Fibroblast of mammary gland (primary cell): ENCODE results near the gene MARCHF9.
A peak's percentile ranks its signal among the peaks of the same experiment; 100 is the strongest.

Experiments
- DNase-seq: peaks from one replicate; pipeline ENCODE4 v3.0.0-alpha.2; 2010; ENCODE audit warnings: low read depth
- H3K4me3 ChIP-seq: 2 replicates; pipeline ENCODE4 v1.5.1; 2011; ENCODE audit warnings: low read depth, mild to moderate bottlenecking, low read length, moderate library complexity; ENCODE audit not compliant: control insufficient read depth
- CTCF ChIP-seq: conservative IDR thresholded peaks from 2 replicates; pipeline ENCODE4 v1.5.1; 2011; ENCODE audit warnings: low read depth, low read length, inconsistent platforms; ENCODE audit not compliant: control insufficient read depth, insufficient read depth

MARCHF9 gene

GRCh38 chr12:57764662-57765002 lies 9.7 kb downstream of the MARCHF9 start:
- no peak for TF ChIP-seq CTCF
- H3K4me3 ChIP-seq = no peak overlapping the region
- DNase-seq = no peak

- peak overlapping the region; percentile 23 for H3K4me3 ChIP-seq
- no peak for DNase-seq
- TF ChIP-seq CTCF = peak; percentile 21
Observed at GRCh38 chr12:57765003-57765697, 10.2 kb downstream of the MARCHF9 start.

GRCh38 chr12:57765698-57766463 lies 11.0 kb downstream of the MARCHF9 start:
- no peak for TF ChIP-seq CTCF
- DNase-seq = no peak
- peak overlapping the region; percentile 29 for H3K4me3 ChIP-seq

- peak; percentile 53 for DNase-seq
- no peak for TF ChIP-seq CTCF
- peak within 1 kb of the TSS; percentile 29 for H3K4me3 ChIP-seq
Observed at GRCh38 chr12:57766464-57767304, 11.8 kb downstream of the MARCHF9 start, which contains the start of gene CYP27B1. Gene CYP27B1, minus strand, starts transcription at chr12:57767078. Its CDS starts 37 bp downstream, at chr12:57767041.

- no peak for TF ChIP-seq CTCF
- no peak overlapping the region for H3K4me3 ChIP-seq
- DNase-seq = no peak
Observed at GRCh38 chr12:57767305-57767698, 12.4 kb downstream of the MARCHF9 start.

GRCh38 chr12:57767876-57768275 lies 13.0 kb downstream of the MARCHF9 start:
- TF ChIP-seq CTCF = no peak
- DNase-seq = no peak
- H3K4me3 ChIP-seq = no peak overlapping the region
